Left ventricle myocardium inferior (tissue), 1 donor: ENCODE results near the gene COMP. TPM values are rescaled to one million over a fixed set of nuclear protein-coding genes. Genes with fewer than 3 reads are reported as not detected.

Source experiments
- DNase-seq: peaks from one replicate; pipeline ENCODE4 v3.0.0-alpha.2; 2020
- H3K27ac ChIP-seq: fragments of 200-600 bp; replicated peaks from 2 replicates; pipeline ENCODE4 v1.8.0; 2021
- H3K27me3 ChIP-seq: fragments of 200-600 bp; 2 replicates; pipeline ENCODE4 v1.8.0; 2021; ENCODE audit warnings: low read depth
- H3K36me3 ChIP-seq: fragments of 200-600 bp; 2 replicates; pipeline ENCODE4 v1.8.0; 2021
- H3K4me1 ChIP-seq: fragments of 200-600 bp; 2 replicates; pipeline ENCODE4 v1.8.0; 2021
- H3K4me3 ChIP-seq: fragments of 200-600 bp; 2 replicates; pipeline ENCODE4 v1.8.0; 2021; ENCODE audit warnings: mild to moderate bottlenecking, moderate library complexity
- H3K9me3 ChIP-seq: fragments of 200-600 bp; replicated peaks from 2 replicates; pipeline ENCODE4 v1.8.0; 2021
- intact Hi-C: fragments of 100-400 bp; cut with micrococcal nuclease; formaldehyde crosslinking; loops from one replicate; pipeline ENCODE4 v1.11.0; 2022
- total RNA-seq: library from RNA; stranded (reverse); fragmentation: NEBNext Ultra II Directional; extraction: Animal tissue kit (Norgen Biotek cat#: 25700); gene quantifications from one replicate; pipeline ENCODE4 v1.2.1, GENCODE V29; 2021
- TF ChIP-seq, protein P1 (sequence below): fragments of 200-600 bp; IDR thresholded peaks from 2 replicates; pipeline ENCODE4 v1.8.0; 2021; ENCODE audit warnings: antibody characterized with exemption, mild to moderate bottlenecking, borderline replicate concordance
- donor health status: DM: no; HTN: yes; CAD: no; lungs with severe emphysema.

COMP gene
- total RNA-seq, 1 donor from 2014 or later = 1.2 TPM

DNA sequence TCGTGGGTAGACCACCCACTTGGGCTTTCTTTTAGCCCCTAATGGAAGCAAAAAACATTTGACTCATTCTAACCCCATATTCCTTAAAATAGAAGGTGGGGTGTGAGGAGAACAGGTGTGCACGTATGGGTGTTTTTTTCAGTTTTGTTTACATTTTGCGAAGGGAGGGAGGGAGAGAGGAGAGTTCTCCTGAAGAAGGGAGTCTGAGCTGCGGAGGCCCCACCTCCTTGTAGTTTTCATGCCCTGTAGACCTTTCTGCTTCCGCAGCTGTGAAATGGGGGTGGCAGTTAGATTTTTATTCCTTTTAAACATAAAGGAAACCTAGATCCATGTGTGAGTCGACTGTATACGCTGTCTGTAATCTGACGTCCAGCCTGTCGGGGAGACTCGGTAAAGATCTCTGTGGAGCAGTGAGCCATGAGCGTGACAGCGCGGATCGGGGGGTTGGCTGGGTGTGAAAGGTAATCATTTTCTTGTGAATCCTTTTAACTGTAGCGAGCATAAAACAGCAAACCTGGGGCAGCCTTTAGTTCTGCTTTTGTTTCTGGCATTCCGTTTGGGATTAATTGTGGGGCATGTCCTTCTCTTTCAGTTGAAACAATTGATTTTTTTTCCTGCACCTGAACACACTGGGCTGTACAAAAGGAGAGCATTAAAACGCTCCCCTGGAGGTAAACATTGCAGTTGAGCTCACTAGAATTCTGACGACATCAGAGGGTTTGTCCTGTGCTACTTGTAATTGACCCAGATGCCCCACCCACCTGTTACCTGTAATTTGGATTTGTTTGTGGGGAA is 42.9 kb upstream of the COMP start:
- Histone ChIP-seq H3K4me3 (peak overlapping the region; percentile 96), H3K27me3 (no peaks in the 10 kb centered on the region), H3K36me3 (peaks cover 9% of the 10 kb centered on the region), H3K9me3 (no peaks in the 10 kb centered on the region), H3K4me1 (peaks cover 73% of the 10 kb centered on the region), H3K27ac (no peak overlapping the region)
- intact Hi-C loops = no loop called here
- TF ChIP-seq, protein P1, sequence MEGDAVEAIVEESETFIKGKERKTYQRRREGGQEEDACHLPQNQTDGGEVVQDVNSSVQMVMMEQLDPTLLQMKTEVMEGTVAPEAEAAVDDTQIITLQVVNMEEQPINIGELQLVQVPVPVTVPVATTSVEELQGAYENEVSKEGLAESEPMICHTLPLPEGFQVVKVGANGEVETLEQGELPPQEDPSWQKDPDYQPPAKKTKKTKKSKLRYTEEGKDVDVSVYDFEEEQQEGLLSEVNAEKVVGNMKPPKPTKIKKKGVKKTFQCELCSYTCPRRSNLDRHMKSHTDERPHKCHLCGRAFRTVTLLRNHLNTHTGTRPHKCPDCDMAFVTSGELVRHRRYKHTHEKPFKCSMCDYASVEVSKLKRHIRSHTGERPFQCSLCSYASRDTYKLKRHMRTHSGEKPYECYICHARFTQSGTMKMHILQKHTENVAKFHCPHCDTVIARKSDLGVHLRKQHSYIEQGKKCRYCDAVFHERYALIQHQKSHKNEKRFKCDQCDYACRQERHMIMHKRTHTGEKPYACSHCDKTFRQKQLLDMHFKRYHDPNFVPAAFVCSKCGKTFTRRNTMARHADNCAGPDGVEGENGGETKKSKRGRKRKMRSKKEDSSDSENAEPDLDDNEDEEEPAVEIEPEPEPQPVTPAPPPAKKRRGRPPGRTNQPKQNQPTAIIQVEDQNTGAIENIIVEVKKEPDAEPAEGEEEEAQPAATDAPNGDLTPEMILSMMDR = no peak
- no peak for DNase-seq

DNA sequence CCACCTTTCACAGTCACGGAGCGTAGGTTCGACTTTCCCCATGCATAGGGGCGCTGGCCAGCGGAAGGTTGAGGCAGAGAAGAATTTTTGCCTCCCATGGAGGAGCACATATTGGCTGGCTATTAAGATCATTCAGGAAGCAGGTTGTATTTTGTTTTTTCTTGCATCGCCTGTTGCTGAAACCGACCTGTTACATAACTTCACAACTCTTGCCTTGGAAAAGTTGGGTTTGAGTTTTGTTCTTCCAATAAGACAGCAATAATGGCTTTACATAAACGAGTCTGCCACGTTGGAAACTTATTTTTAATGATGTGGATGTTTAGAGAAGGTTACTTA is 42.0 kb upstream of the COMP start:
- peak overlapping the region; percentile 90 for H3K27ac ChIP-seq
- DNase-seq = no peak
- H3K27me3 ChIP-seq = no peaks in the 10 kb centered on the region
- TF ChIP-seq, protein P1 = no peak
- H3K4me1 ChIP-seq = peaks cover 64% of the 10 kb centered on the region
- H3K36me3 ChIP-seq = peaks cover 9% of the 10 kb centered on the region
- intact Hi-C loops = no loop called here
- peak overlapping the region; percentile 96 for H3K4me3 ChIP-seq
- no peaks in the 10 kb centered on the region for H3K9me3 ChIP-seq

DNA sequence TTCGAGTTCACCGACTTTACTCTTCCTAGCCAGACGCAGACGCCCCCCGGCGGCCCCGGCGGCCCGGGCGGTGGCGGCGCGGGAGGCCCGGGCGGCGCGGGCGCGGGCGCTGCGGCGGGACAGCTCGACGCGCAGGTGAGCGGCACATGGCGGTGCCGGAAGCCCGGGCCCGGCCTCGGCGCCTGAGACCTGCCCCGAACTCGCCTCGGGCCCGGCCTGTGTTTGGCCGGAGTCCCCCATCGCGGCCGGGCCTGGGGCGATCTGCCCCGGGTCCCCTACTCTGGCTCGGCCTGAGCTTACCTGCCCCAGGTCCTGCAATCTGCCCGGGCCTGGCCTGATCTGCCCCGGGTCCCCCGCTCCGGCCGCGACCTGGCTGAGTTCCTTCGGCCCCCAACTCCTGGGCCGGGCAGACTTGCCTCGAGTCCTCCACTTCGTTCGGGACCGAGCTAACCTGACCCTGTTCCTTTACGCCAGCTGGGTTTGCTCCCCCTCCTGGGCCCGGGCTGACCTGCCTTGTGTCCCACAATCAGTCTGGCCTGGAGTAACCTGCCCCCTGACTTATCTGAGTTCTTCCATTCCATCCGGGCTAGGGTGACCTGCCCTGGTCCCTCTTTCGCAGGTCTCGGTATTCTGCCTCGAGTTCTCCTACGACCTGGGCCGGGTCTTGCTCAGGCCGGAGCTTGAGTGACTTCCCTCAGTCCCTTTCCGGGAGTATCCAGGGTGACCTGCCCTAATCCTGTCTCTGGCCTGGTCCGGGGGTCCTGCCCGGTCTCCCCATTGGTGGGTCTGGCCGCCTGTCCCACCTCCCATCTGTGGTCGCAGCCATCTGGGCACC is 41.4 kb upstream of the COMP start:
- peaks cover 58% of the 10 kb centered on the region for H3K4me1 ChIP-seq
- TF ChIP-seq, protein P1 = no peak
- H3K4me3 ChIP-seq = peak overlapping the region; percentile 96
- peaks cover 9% of the 10 kb centered on the region for H3K36me3 ChIP-seq
- intact Hi-C loops = no loop called here
- DNase-seq = no peak
- H3K27me3 ChIP-seq = no peaks in the 10 kb centered on the region
- peak overlapping the region; percentile 90 for H3K27ac ChIP-seq
- peaks cover 5% of the 10 kb centered on the region for H3K9me3 ChIP-seq

DNA sequence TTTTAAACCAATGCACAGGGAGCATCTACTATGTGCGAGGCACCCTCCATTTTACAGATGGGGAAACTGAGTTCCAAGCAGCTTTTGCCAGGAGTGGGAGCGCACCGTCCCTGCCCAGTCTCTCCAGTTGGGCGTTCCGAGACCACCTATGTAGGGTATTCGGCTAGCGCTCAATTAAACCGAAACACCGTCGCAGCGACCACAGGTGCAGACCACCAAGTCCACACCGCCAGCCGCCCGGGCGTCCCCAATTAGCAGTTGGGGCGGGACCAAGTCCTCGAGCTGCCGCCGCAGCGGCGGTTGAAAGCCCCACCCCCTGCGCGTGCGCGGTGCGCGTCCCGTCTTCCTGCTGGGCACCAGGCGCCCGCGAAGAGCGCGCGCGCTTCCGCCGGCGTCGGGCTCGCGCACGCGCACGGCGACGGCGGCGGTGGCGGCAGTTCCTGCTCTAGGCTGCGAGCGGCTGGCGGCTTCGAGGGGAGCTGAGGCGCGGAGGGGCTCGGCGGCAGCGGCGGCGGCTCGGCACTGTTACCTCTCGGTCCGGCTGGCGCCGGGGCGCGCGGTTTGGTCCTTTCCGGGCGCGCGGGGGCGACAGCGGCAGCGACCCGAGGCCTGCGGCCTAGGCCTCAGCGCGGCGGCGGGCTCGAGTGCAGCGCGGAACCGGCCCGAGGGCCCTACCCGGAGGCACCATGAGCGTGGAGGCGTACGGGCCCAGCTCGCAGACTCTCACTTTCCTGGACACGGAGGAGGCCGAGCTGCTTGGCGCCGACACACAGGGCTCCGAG is 40.6 kb upstream of the COMP start, which contains the start of gene UPF1:
Gene UPF1, plus strand, starts transcription at position 436 of the 782 bp plus-strand sequence. Its CDS starts 251 bp downstream, at position 687.
- H3K27me3 ChIP-seq = no peaks in the 10 kb centered on the region
- H3K9me3 ChIP-seq = peaks cover 13% of the 10 kb centered on the region
- peak within 1 kb of the TSS; percentile 96 for H3K4me3 ChIP-seq
- intact Hi-C loops = no loop called here
- peak within 1 kb of the TSS; percentile 90 for H3K27ac ChIP-seq
- H3K36me3 ChIP-seq = peaks cover 9% of the 10 kb centered on the region
- peak; percentile 95 for DNase-seq
- TF ChIP-seq, protein P1 = peak; percentile 29
- peaks cover 50% of the 10 kb centered on the region for H3K4me1 ChIP-seq

DNA sequence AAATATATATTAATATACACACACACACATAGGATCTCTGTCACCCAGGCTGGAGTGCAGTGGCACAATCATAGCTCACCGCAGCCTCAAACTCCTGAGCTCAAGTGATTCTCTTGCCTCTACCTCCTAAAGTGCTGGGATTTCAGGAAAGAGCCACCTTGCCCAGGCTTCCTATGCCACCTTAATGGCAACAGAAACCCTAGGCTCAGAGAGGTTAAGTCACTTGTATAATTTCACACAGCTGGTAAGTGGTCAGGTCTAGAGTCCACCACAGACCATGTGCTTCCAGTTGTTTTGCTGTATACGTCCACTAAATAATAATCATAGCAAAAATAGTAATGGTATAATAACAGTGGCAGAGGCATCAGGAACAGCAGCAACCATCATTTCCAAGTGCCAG is 39.4 kb upstream of the COMP start:
- peaks cover 38% of the 10 kb centered on the region for H3K4me1 ChIP-seq
- H3K4me3 ChIP-seq = no peak overlapping the region
- H3K27ac ChIP-seq = no peak overlapping the region
- peaks cover 23% of the 10 kb centered on the region for H3K9me3 ChIP-seq
- no peaks in the 10 kb centered on the region for H3K27me3 ChIP-seq
- H3K36me3 ChIP-seq = peaks cover 8% of the 10 kb centered on the region
- TF ChIP-seq, protein P1 = no peak
- intact Hi-C loops = no loop called here
- no peak for DNase-seq
